ENCODE data around the gene KRT7.

KRT7 gene

GRCh38 chr12:52211716-52212585 lies 21.1 kb upstream of the KRT7 start:
- DNase-seq (ENCODE audit: low read depth in 2 of 2): no peak

- no peak for DNase-seq (ENCODE audit: low read depth in 2 of 2)
Measured at GRCh38 chr12:52212701-52213563, 20.1 kb upstream of the KRT7 start.

- no peak for DNase-seq (ENCODE audit: low read depth in 2 of 2)
Measured at GRCh38 chr12:52213564-52214420, 19.3 kb upstream of the KRT7 start.

GRCh38 chr12:52214421-52214802 lies 18.6 kb upstream of the KRT7 start:
- DNase-seq (ENCODE audit: low read depth in 2 of 2): no peak

- no peak for DNase-seq (ENCODE audit: low read depth in 2 of 2)
Measured at GRCh38 chr12:52215587-52216031, 17.4 kb upstream of the KRT7 start.

- DNase-seq (ENCODE audit: low read depth in 2 of 2): no peak
Measured at GRCh38 chr12:52216100-52216499, 16.9 kb upstream of the KRT7 start.

GRCh38 chr12:52216807-52217206 lies 16.2 kb upstream of the KRT7 start:
- DNase-seq (ENCODE audit: low read depth in 2 of 2): no peak

GRCh38 chr12:52217223-52217622 lies 15.8 kb upstream of the KRT7 start:
- no peak for DNase-seq (ENCODE audit: low read depth in 2 of 2)

- no peak for DNase-seq (ENCODE audit: low read depth in 2 of 2)
Measured at GRCh38 chr12:52218001-52218400, 15.0 kb upstream of the KRT7 start.

GRCh38 chr12:52220477-52220876 lies 12.6 kb upstream of the KRT7 start:
- DNase-seq (ENCODE audit: low read depth in 2 of 2): no peak

- no peak for DNase-seq (ENCODE audit: low read depth in 2 of 2)
Measured at GRCh38 chr12:52221070-52221781, 11.8 kb upstream of the KRT7 start.

GRCh38 chr12:52221912-52222457 lies 11.1 kb upstream of the KRT7 start:
- DNase-seq (ENCODE audit: low read depth in 2 of 2): peak in 1 of 2 donors; percentile 35

GRCh38 chr12:52222692-52223091 lies 10.4 kb upstream of the KRT7 start:
- DNase-seq (ENCODE audit: low read depth in 2 of 2): no peak

- DNase-seq (ENCODE audit: low read depth in 2 of 2): no peak
Measured at GRCh38 chr12:52223406-52224039, 9.5 kb upstream of the KRT7 start.

- DNase-seq (ENCODE audit: low read depth in 2 of 2): no peak
Measured at GRCh38 chr12:52224151-52224550, 8.9 kb upstream of the KRT7 start.

- no peak for DNase-seq (ENCODE audit: low read depth in 2 of 2)
Measured at GRCh38 chr12:52225752-52226151, 7.3 kb upstream of the KRT7 start.

GRCh38 chr12:52226446-52226845 lies 6.6 kb upstream of the KRT7 start:
- no peak for DNase-seq (ENCODE audit: low read depth in 2 of 2)

- no peak for DNase-seq (ENCODE audit: low read depth in 2 of 2)
Measured at GRCh38 chr12:52227606-52228166, 5.4 kb upstream of the KRT7 start.

GRCh38 chr12:52228366-52228765 lies 4.7 kb upstream of the KRT7 start:
- DNase-seq (ENCODE audit: low read depth in 2 of 2): no peak

GRCh38 chr12:52228931-52229330 lies 4.1 kb upstream of the KRT7 start:
- no peak for DNase-seq (ENCODE audit: low read depth in 2 of 2)
